ENCODE data around the gene ZNF791.

DNA sequence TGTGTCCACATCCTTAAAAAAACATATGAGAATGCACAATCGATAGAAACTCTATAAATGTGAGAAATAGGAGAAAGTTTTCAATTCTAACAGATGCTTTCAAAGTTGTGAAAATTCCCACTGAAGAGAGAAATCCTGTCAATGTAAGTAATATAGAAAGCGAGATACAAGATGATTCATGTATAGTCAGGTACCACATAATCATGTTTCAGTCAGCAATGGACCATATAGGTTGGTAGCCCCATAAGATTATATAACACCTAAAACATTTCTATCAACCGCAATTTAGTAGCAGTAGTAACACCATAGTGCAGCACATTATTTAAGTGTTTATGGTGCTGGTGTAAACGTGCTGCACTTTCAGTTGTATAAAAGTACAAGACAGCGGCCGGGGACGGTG is 18.5 kb downstream of the ZNF791 start:
- TF ChIP-seq CREM (IDR thresholded peaks at IDR 0.05), result no peak
- TF ChIP-seq CREM (CRISPR knock-in tag; IDR thresholded peaks at IDR 0.05), result no peak
- TF ChIP-seq, protein P1, sequence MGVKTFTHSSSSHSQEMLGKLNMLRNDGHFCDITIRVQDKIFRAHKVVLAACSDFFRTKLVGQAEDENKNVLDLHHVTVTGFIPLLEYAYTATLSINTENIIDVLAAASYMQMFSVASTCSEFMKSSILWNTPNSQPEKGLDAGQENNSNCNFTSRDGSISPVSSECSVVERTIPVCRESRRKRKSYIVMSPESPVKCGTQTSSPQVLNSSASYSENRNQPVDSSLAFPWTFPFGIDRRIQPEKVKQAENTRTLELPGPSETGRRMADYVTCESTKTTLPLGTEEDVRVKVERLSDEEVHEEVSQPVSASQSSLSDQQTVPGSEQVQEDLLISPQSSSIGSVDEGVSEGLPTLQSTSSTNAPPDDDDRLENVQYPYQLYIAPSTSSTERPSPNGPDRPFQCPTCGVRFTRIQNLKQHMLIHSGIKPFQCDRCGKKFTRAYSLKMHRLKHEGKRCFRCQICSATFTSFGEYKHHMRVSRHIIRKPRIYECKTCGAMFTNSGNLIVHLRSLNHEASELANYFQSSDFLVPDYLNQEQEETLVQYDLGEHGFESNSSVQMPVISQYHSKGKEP (CRISPR knock-in tag; IDR thresholded peaks at IDR 0.05), result no peak
- no peak for TF ChIP-seq SNRNP70 (IDR thresholded peaks at IDR 0.05; ENCODE audit: low read depth, low read length)
- no peak for TF ChIP-seq ESRRA (CRISPR knock-in tag; IDR thresholded peaks at IDR 0.05; ENCODE audit: low read depth)
- TF ChIP-seq YY1 (IDR thresholded peaks at IDR 0.05; ENCODE audit: insufficient read depth, insufficient replicate concordance, low read depth, low read length), result no peak
- no peak for TF ChIP-seq KDM5A (IDR thresholded peaks at IDR 0.05; ENCODE audit: borderline replicate concordance, low read length)
- TF ChIP-seq, protein P2, sequence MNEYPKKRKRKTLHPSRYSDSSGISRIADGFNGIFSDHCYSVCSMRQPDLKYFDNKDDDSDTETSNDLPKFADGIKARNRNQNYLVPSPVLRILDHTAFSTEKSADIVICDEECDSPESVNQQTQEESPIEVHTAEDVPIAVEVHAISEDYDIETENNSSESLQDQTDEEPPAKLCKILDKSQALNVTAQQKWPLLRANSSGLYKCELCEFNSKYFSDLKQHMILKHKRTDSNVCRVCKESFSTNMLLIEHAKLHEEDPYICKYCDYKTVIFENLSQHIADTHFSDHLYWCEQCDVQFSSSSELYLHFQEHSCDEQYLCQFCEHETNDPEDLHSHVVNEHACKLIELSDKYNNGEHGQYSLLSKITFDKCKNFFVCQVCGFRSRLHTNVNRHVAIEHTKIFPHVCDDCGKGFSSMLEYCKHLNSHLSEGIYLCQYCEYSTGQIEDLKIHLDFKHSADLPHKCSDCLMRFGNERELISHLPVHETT (CRISPR knock-in tag; conservative IDR thresholded peaks at IDR 0.05), result no peak
- TF ChIP-seq EP300 (IDR thresholded peaks at IDR 0.05; ENCODE audit: low read depth in 2 of 2, low read length in 2 of 2), result no peak
- no peak for TF ChIP-seq EP300 (CRISPR knock-in tag; IDR thresholded peaks at IDR 0.05; ENCODE audit: borderline replicate concordance)
- no peak for TF ChIP-seq FOXA1 (IDR thresholded peaks at IDR 0.05)
- TF ChIP-seq FOXA1 (CRISPR knock-in tag; IDR thresholded peaks at IDR 0.05), result no peak
- no peak for TF ChIP-seq GTF2F1 (IDR thresholded peaks at IDR 0.05; ENCODE audit: low read length)
- TF ChIP-seq, protein P3, sequence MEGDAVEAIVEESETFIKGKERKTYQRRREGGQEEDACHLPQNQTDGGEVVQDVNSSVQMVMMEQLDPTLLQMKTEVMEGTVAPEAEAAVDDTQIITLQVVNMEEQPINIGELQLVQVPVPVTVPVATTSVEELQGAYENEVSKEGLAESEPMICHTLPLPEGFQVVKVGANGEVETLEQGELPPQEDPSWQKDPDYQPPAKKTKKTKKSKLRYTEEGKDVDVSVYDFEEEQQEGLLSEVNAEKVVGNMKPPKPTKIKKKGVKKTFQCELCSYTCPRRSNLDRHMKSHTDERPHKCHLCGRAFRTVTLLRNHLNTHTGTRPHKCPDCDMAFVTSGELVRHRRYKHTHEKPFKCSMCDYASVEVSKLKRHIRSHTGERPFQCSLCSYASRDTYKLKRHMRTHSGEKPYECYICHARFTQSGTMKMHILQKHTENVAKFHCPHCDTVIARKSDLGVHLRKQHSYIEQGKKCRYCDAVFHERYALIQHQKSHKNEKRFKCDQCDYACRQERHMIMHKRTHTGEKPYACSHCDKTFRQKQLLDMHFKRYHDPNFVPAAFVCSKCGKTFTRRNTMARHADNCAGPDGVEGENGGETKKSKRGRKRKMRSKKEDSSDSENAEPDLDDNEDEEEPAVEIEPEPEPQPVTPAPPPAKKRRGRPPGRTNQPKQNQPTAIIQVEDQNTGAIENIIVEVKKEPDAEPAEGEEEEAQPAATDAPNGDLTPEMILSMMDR (CRISPR knock-in tag; IDR thresholded peaks at IDR 0.05), result no peak
- no peak for TF ChIP-seq TCF7 (IDR thresholded peaks at IDR 0.05; ENCODE audit: low read depth)
- TF ChIP-seq TAF1 (CRISPR knock-in tag; IDR thresholded peaks at IDR 0.05), result no peak
- TF ChIP-seq ZNF24 (IDR thresholded peaks at IDR 0.05), result no peak
